Measurements from ENCODE around the gene C2orf68. TPM values are rescaled to one million over a fixed set of nuclear protein-coding genes. Genes with fewer than 3 reads are reported as not detected.
"Not testable (repeated sequence)": the region's sequence is repeated elsewhere in the genome, so short reads cannot be mapped to it uniquely, and the experiment has no call there.

Gene C2orf68
- total and polyA plus RNA-seq, 12 donors = 14.2 to 47.0 (median 33.7) TPM

- intact Hi-C loops (cut with DNase I) = loop anchor here in 1 of 10 donors (10.0 kb wide), 1 partner anchor 45 kb away; no protein-coding TSS in a partner anchor
Observed at GRCh38 chr2:85659324-85659981, 47.6 kb upstream of the C2orf68 start.

GRCh38 chr2:85657399-85657798 is 45.5 kb upstream of the C2orf68 start:
- H3K27ac ChIP-seq, H3K27me3 ChIP-seq, ATAC-seq, H3K9me3 ChIP-seq, DNase-seq, H3K4me3 ChIP-seq: not testable (repeated sequence)
- H3K4me1 ChIP-seq = peaks cover 0 to 23% (median 13%) of the 10 kb centered on the region in 9 donors
- intact Hi-C loops (cut with DNase I) = loop anchor here in 1 of 10 donors (10.0 kb wide), 1 partner anchor 47 kb away; no protein-coding TSS in a partner anchor
- peaks cover 0 to 52% (median 3%) of the 10 kb centered on the region in 9 donors for H3K36me3 ChIP-seq
- 95 to 96% methylated on average over 4 of the region's 4 CpGs for WGBS, 2 donors

More at GRCh38 chr2:85659324-85659981, 47.6 kb upstream of the C2orf68 start:
- Histone ChIP-seq H3K36me3 (peaks cover 0 to 31% (median 0%) of the 10 kb centered on the region in 9 donors), H3K9me3 (no peaks in the 10 kb centered on the region), H3K4me1 (peaks cover 5 to 43% (median 29%) of the 10 kb centered on the region in 9 donors), H3K27me3 (no peaks in the 10 kb centered on the region), H3K4me3 (no peak overlapping the region), H3K27ac (peak overlapping the region in 1 of 10 donors; percentile 44)
- 90 to 92% methylated on average over 13 of the region's 13 CpGs for WGBS, 2 donors
- no peak for ATAC-seq
- TF ChIP-seq CTCF (IDR thresholded peaks at IDR 0.05) = no peak
- no peak for DNase-seq

- TF ChIP-seq CTCF (IDR thresholded peaks at IDR 0.05) = no peak
- intact Hi-C loops (cut with DNase I) = loop anchor here in 1 of 10 donors (10.0 kb wide), 1 partner anchor 48 kb away; no protein-coding TSS in a partner anchor
- WGBS, 2 donors = 86% methylated on average over 3 of the region's 3 CpGs
Observed at GRCh38 chr2:85656468-85656867, 44.6 kb upstream of the C2orf68 start.

GRCh38 chr2:85655961-85656417 is 44.1 kb upstream of the C2orf68 start:
- WGBS, 2 donors = 86 to 91% methylated on average over 7 of the region's 7 CpGs
- Histone ChIP-seq H3K36me3 (peaks cover 0 to 66% (median 4%) of the 10 kb centered on the region in 9 donors), H3K4me3 (no peak overlapping the region), H3K4me1 (peaks cover 0 to 9% (median 0%) of the 10 kb centered on the region in 9 donors), H3K9me3 (no peaks in the 10 kb centered on the region), H3K27ac (no peak overlapping the region), H3K27me3 (no peaks in the 10 kb centered on the region)
- intact Hi-C loops (cut with DNase I) = loop anchor here in 1 of 10 donors (10.0 kb wide), 1 partner anchor 49 kb away; no protein-coding TSS in a partner anchor
- no peak for ATAC-seq
- TF ChIP-seq CTCF (IDR thresholded peaks at IDR 0.05) = no peak
- DNase-seq = no peak

More at GRCh38 chr2:85656468-85656867, 44.6 kb upstream of the C2orf68 start:
- H3K27me3 ChIP-seq = no peaks in the 10 kb centered on the region
- no peak overlapping the region for H3K27ac ChIP-seq
- DNase-seq = no peak
- peaks cover 0 to 61% (median 3%) of the 10 kb centered on the region in 9 donors for H3K36me3 ChIP-seq
- peaks cover 0 to 13% (median 3%) of the 10 kb centered on the region in 9 donors for H3K4me1 ChIP-seq
- ATAC-seq = no peak
- H3K4me3 ChIP-seq = no peak overlapping the region
- H3K9me3 ChIP-seq = no peaks in the 10 kb centered on the region
